Retinal pigment epithelial cell (primary cell): Measurements from ENCODE around the gene SLC28A1.

ENCODE experiments used
- DNase-seq: peaks from one replicate; pipeline ENCODE4 v3.0.0-alpha.2; 2010; ENCODE audit warnings: low read depth
- H3K4me3 ChIP-seq: 2 replicates; pipeline ENCODE4 v1.5.1; 2011; ENCODE audit warnings: mild to moderate bottlenecking, low read length, control low read depth, moderate library complexity
- TF ChIP-seq, protein P1 (sequence below): conservative IDR thresholded peaks from 2 replicates; pipeline ENCODE4 v1.5.1; 2011; ENCODE audit warnings: low read depth, low read length, control low read depth, inconsistent platforms

The SLC28A1 gene

DNA sequence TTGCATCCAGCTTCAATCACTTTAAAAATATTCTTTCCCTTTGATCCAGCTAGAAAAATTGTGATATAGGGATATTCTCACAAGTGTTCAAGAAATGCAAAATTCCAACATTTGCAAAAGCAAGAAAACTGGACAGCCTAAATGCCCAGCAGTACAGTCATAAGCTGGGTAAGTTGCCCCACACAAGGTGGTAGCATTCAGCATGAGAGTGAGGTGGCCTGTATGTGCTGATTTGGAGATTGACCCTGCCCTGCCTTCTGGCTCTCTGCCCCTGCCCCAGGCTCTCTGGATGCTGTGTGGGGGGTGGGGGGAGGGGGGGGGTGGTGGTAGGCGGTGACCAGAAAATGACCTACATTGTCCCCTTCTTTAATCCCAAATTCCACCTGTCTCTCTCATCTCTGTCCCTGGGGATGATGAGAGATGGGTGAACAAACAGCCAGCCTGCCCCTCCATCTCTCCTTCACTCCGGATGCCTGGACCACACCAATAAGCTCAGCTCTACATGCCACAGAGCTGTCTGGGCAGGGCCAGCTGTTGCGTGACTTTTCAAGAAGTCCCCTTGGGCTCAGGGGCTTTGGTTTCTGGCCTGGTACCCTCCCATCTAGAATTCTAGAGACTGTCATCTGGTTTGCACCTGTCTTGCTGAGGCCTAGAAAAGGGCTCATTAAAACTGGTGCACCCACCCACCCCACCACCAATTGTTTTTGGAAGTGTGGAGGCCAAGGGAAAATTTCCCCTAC is 42.2 kb downstream of the SLC28A1 start:
- no peak for DNase-seq
- TF ChIP-seq, protein P1, sequence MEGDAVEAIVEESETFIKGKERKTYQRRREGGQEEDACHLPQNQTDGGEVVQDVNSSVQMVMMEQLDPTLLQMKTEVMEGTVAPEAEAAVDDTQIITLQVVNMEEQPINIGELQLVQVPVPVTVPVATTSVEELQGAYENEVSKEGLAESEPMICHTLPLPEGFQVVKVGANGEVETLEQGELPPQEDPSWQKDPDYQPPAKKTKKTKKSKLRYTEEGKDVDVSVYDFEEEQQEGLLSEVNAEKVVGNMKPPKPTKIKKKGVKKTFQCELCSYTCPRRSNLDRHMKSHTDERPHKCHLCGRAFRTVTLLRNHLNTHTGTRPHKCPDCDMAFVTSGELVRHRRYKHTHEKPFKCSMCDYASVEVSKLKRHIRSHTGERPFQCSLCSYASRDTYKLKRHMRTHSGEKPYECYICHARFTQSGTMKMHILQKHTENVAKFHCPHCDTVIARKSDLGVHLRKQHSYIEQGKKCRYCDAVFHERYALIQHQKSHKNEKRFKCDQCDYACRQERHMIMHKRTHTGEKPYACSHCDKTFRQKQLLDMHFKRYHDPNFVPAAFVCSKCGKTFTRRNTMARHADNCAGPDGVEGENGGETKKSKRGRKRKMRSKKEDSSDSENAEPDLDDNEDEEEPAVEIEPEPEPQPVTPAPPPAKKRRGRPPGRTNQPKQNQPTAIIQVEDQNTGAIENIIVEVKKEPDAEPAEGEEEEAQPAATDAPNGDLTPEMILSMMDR = no peak
- H3K4me3 ChIP-seq = no peak overlapping the region

DNA sequence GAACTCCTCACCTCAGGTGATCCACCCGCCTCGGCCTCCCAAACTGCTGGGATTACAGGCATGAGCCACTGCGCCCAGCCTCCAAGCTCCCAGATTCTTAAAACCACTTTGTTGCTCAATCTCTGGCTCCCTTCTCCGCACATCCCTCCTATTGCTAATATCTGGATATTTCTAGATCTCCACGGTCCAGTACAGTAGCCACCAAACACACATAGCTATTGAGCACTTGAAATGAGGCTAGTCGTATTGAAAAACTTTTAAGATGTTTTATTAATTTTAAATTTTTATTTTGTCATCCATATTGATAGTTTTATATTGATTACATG is 44.3 kb downstream of the SLC28A1 start:
- H3K4me3 ChIP-seq = no peak overlapping the region
- TF ChIP-seq, protein P1 = no peak
- no peak for DNase-seq

DNA sequence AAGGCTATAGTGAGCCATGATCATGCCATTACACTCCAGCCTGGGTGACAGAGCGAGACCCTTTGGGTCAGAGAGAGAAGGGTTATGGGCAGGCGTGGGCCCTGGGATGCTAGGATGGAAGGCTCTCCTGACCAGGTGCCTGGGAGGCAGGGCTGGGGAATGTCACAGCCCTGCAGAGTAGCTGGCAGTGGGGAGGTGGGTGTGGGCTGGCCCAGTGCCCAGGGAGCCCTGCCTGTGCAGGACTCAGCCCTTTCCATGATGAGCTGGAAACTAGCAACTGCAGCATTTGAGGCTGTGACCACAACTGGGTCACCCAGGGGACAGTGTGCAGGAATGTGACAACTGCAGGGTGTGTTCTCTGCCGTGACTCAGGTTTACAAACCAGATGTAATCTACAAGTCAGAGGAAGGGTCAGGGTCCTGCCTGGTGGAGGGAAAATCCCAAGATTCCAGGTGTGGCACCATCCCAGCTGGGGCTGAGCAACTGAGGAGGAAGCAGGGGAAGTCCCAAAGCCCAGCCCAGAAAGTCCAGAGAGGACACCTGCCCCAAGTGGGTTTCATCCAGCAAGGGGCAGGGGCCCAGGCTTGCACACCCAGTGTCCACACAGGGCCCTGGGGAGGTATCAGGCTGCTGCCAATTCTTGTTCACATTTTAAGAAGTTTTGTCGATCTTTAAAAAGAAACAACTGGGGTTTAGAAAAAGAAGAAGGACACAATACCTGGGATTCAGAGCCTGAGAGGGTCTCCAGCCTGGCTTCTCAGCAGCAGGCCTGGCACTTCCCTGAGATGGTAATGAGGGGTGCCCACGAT is 45.5 kb downstream of the SLC28A1 start:
- DNase-seq = peak; percentile 65
- TF ChIP-seq, protein P1 = no peak

DNA sequence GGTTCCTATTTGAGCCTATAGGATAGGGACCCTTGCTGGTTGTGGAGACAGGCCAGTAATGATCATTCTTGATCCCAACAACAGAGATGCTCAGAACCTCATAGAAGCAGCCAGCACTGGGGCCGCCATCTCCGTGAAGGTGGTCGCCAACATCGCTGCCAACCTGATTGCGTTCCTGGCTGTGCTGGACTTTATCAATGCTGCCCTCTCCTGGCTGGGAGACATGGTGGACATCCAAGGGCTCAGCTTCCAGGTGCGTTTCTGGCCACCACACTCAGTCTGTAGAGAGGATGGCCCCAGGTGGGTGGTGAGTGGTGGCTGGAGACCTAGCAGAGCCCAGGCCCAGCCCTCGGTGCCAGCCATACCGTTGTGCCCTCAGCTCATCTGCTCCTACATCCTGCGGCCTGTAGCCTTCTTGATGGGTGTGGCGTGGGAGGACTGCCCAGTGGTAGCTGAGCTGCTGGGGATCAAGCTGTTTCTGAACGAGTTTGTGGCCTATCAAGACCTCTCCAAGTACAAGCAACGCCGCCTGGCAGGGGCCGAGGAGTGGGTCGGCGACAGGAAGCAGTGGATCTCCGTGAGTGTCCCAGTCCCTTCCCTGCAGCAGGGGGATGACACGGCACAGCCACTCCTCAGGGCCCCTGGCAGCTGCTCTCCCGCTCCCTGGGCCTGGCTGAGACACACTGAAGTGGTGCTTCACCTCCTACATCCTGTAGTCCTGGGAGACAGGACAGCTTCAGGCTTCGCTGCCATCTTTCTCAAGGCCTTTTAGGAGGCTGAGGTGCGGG is 50.7 kb downstream of the SLC28A1 start:
- TF ChIP-seq, protein P1 = no peak
- DNase-seq = no peak
- no peak overlapping the region for H3K4me3 ChIP-seq

More for the DNA sequence above, 45.5 kb downstream of the SLC28A1 start:
- no peak overlapping the region for H3K4me3 ChIP-seq

DNA sequence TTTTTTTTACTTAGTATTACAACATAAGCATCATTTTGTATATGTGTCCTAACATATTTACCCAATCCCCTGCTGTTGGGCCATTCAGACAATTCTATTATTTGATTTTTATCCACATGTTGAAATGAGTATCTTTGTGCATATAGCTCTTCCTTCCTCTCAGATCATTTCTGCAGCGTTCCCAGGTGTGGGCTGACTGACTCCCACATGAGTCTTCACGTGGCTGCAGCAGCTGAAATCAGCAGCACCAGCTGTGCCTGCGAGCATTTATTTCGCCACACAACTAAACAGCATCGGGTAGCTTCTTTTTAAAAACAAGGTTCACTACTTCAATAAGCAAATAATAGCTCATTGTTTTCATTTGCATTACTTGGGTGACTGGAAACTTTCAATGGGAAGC is 52.7 kb downstream of the SLC28A1 start:
- no peak overlapping the region for H3K4me3 ChIP-seq
- TF ChIP-seq, protein P1 = no peak
- no peak for DNase-seq

DNA sequence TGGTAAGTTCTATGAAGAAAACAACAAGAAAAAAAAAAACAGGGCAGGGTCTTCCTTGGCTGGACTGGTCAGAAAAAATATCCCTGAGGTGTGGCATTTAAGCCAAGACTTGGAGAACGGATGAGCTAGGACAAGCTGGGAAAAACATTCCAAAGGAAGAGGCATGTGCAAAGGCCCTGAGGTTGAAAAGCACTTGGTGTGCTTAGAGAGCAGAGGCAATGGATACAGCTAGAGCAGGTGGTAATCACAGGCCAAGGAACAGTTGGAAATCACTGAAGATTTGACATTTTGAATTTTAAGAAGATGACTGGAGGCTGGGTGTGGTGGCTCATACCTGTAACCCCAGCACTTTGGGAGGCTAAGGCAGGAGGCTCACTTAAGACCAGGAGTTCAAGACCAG is 54.3 kb downstream of the SLC28A1 start:
- TF ChIP-seq, protein P1 = no peak
- no peak for DNase-seq
- no peak overlapping the region for H3K4me3 ChIP-seq
